HG03354 (cell line): ENCODE measurements around the gene CYP4F12.

Experiments
- ATAC-seq: cut with Tn5 transposase; IDR thresholded peaks from one replicate; pipeline ENCODE4 v1.9.1; 2021; ENCODE audit warnings: mild to moderate bottlenecking; ENCODE audit not compliant: unreplicated experiment, poor library complexity, severe bottlenecking

Gene CYP4F12

GRCh38 chr19:15701757-15702533 lies 29.1 kb downstream of the CYP4F12 start:
- ATAC-seq: no peak

GRCh38 chr19:15702534-15702930 lies 29.6 kb downstream of the CYP4F12 start:
- ATAC-seq: no peak

- ATAC-seq: no peak
These were observed 41.8 kb downstream of the CYP4F12 start for GRCh38 chr19:15714638-15715037.

GRCh38 chr19:15715642-15716041 lies 42.8 kb downstream of the CYP4F12 start:
- ATAC-seq: no peak

GRCh38 chr19:15717809-15718208 lies 44.9 kb downstream of the CYP4F12 start:
- ATAC-seq: no peak

- no peak for ATAC-seq
These were observed 48.4 kb downstream of the CYP4F12 start for GRCh38 chr19:15721268-15721667.

- no peak for ATAC-seq
These were observed 50.1 kb downstream of the CYP4F12 start for GRCh38 chr19:15722956-15723355.

GRCh38 chr19:15727724-15728123 lies 54.8 kb downstream of the CYP4F12 start, which contains the start of gene OR10H2:
TSS of gene OR10H2 (plus strand) at chr19:15728024. CDS start at chr19:15728044, 20 bp downstream.
- no peak for ATAC-seq

- no peak for ATAC-seq
These were observed 57.7 kb downstream of the CYP4F12 start for GRCh38 chr19:15730538-15730937.

GRCh38 chr19:15732388-15732787 lies 59.5 kb downstream of the CYP4F12 start:
- no peak for ATAC-seq

GRCh38 chr19:15733895-15734294 lies 61.0 kb downstream of the CYP4F12 start:
- ATAC-seq: no peak

GRCh38 chr19:15737722-15738121 lies 64.8 kb downstream of the CYP4F12 start, which contains the start of gene OR10H3:
TSS of gene OR10H3 (plus strand) at chr19:15737985. CDS start at chr19:15741393, 3,408 bp downstream.
- no peak for ATAC-seq

- ATAC-seq: no peak
These were observed 67.9 kb downstream of the CYP4F12 start for GRCh38 chr19:15740785-15741184.
